GM12878 (cell line): Measurements from ENCODE around the gene HMGN1.

Experiments used
- JUND ChIP-seq: IDR thresholded peaks from 2 replicates; pipeline ENCODE4 v1.6.1; 2012; ENCODE audit warnings: low read depth, mild to moderate bottlenecking, low read length, improper control_type of control experiment, moderate library complexity
- PAX8 ChIP-seq: fragments of 450-650 bp; IDR thresholded peaks from 2 replicates; pipeline ENCODE4 v1.6.1; 2017; ENCODE audit warnings: mild to moderate bottlenecking, moderate library complexity
- POLR2A ChIP-seq: IDR thresholded peaks from 2 replicates; pipeline ENCODE4 v1.6.1; 2011; ENCODE audit warnings: low read depth, mild to moderate bottlenecking, low read length
- SPI1 ChIP-seq: IDR thresholded peaks from 2 replicates; pipeline ENCODE4 v1.6.1; 2011; ENCODE audit warnings: low read depth, mild to moderate bottlenecking, low read length, moderate library complexity, borderline replicate concordance; ENCODE audit not compliant: insufficient read depth
- YY1 ChIP-seq: IDR thresholded peaks from 2 replicates; pipeline ENCODE4 v1.6.1; 2011; ENCODE audit warnings: low read depth, mild to moderate bottlenecking, low read length
- ZBED1 ChIP-seq: IDR thresholded peaks from 2 replicates; pipeline ENCODE4 v1.6.1; 2016; ENCODE audit warnings: borderline replicate concordance
- TF ChIP-seq, protein P1 (sequence below), 3 experiments: IDR thresholded peaks in 2 of 3; conservative IDR thresholded peaks in 1 of 3; 2 replicates each; pipeline ENCODE4 v1.5.1; 2011; ENCODE audit warnings: low read depth in 3 of 3, low read length in 3 of 3, mild to moderate bottlenecking in 3 of 3, control low read depth in 2 of 3, moderate library complexity in 2 of 3, inconsistent platforms in 1 of 3, mixed read lengths in 1 of 3; ENCODE audit not compliant: control insufficient read depth in 2 of 3, insufficient read depth in 1 of 3; ENCODE audit errors: extremely low read depth in 1 of 3

DNA sequence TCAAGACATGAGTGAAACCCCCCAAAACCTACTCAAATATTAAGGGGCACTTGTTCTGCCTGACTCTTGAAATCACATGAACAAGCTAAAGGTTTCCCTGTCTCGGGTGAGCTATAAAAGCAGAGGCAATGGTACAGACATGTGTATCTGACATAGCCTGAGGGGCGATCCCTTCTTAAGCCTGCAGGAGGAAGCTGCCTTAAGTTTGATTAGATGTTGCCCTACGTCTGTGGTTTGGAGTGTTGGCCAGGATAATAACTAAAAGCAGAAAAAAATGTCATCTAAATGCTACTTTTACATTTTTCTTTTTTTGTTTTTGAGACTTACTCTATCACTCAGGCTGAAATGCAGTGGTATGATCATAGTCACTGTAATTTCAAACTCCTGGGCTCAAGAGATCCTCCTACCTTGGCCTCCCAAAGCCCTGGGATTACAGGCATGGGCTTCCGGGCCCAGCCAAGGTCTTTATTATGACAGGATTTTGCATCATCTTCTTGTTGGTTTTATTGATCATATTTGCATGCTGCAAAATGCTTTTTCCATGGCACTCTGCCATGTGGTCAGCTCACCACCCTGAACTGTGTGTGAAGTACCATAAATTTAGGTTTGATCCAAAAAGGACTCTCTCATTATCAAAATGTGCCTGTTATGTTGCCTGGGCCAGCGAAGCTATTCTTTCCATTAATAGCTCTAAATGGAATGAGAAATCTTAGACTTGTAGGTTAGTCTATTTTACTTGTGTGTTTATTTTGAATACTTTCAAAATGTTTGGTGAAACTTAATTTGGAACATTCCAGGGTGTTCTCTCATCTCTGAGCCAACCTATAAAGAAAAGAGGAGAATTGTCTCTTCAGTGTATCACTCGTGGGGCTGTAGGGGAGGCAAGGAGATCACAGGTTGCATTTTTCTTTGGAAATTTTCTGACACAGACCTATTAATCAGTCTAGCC lies 15.0 kb upstream of the HMGN1 start:
- no peak for TF ChIP-seq PAX8
- TF ChIP-seq YY1: no peak
- no peak for TF ChIP-seq JUND
- TF ChIP-seq POLR2A: no peak
- TF ChIP-seq, protein P1, sequence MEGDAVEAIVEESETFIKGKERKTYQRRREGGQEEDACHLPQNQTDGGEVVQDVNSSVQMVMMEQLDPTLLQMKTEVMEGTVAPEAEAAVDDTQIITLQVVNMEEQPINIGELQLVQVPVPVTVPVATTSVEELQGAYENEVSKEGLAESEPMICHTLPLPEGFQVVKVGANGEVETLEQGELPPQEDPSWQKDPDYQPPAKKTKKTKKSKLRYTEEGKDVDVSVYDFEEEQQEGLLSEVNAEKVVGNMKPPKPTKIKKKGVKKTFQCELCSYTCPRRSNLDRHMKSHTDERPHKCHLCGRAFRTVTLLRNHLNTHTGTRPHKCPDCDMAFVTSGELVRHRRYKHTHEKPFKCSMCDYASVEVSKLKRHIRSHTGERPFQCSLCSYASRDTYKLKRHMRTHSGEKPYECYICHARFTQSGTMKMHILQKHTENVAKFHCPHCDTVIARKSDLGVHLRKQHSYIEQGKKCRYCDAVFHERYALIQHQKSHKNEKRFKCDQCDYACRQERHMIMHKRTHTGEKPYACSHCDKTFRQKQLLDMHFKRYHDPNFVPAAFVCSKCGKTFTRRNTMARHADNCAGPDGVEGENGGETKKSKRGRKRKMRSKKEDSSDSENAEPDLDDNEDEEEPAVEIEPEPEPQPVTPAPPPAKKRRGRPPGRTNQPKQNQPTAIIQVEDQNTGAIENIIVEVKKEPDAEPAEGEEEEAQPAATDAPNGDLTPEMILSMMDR (IDR thresholded peaks at IDR 0.05 in 2 of 3, conservative IDR thresholded peaks at IDR 0.05 in 1 of 3; ENCODE audit: control insufficient read depth in 2 of 3, extremely low read depth in 1 of 3, insufficient read depth in 1 of 3, low read depth in 3 of 3, low read length in 3 of 3): no peak
- no peak for TF ChIP-seq SPI1
- TF ChIP-seq ZBED1: no peak
